ENCODE data around the gene GTPBP1. TPM values are rescaled to one million over a fixed set of nuclear protein-coding genes. Genes with fewer than 3 reads are reported as not detected.
A peak's percentile ranks its signal among the peaks of the same experiment; 100 is the strongest.

GTPBP1 gene
- total RNA-seq, 4 donors from 2014 or later: 73.0 to 100 (median 76.8) TPM

DNA sequence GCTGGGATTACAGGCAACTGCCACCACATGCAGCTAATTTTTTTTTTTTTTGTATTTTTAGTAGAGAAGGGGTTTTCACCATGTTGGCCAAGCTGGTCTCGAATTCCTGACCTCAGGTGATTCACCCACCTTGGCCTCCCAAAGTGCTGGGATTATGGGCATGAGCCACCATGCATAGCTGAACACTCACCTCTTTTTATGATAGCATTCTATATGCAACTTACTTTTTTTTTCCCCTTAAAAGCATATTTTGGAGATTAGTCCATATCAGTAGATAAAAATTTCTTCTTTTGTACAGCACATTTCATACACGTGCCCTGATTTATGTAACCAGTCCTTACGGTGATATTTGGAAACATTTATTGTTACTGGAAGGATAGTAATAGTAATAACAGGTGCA is 14.6 kb downstream of the GTPBP1 start:
- no peak for DNase-seq (ENCODE audit: low spot score in 2 of 2)
- TF ChIP-seq POLR2AphosphoS5 (IDR thresholded peaks at IDR 0.05) (no peak), POLR2A (IDR thresholded peaks at IDR 0.05) (no peak), EP300 (IDR thresholded peaks at IDR 0.05) (no peak), CTCF (IDR thresholded peaks at IDR 0.05) (no peak)
- Histone ChIP-seq H3K4me1 (peaks cover 29% of the 10 kb centered on the region), H3K4me3 (no peak overlapping the region), H3K9me3 (no peaks in the 10 kb centered on the region), H3K36me3 (peaks cover 76% of the 10 kb centered on the region), H3K27ac (no peak overlapping the region), H3K27me3 (no peaks in the 10 kb centered on the region)
- WGBS: 90% methylated on average over 3 of the region's 3 CpGs

- peak in 1 of 2 donors; percentile 65 for DNase-seq (ENCODE audit: low spot score in 2 of 2)
- no peak for TF ChIP-seq POLR2A (IDR thresholded peaks at IDR 0.05)
- WGBS: 91% methylated on average over 7 of the region's 7 CpGs
- H3K27ac ChIP-seq: no peak overlapping the region
- H3K4me1 ChIP-seq: peaks cover 19% of the 10 kb centered on the region
- no peaks in the 10 kb centered on the region for H3K27me3 ChIP-seq
- no peak overlapping the region for H3K4me3 ChIP-seq
- H3K9me3 ChIP-seq: no peaks in the 10 kb centered on the region
- peaks cover 76% of the 10 kb centered on the region for H3K36me3 ChIP-seq
Observed at GRCh38 chr22:38721551-38721950, 15.8 kb downstream of the GTPBP1 start.

GRCh38 chr22:38724176-38724575 is 18.4 kb downstream of the GTPBP1 start:
- Histone ChIP-seq H3K27me3 (no peaks in the 10 kb centered on the region), H3K27ac (no peak overlapping the region), H3K4me3 (no peak overlapping the region), H3K9me3 (no peaks in the 10 kb centered on the region), H3K4me1 (peaks cover 3% of the 10 kb centered on the region), H3K36me3 (peaks cover 88% of the 10 kb centered on the region)
- WGBS: 91% methylated on average over 6 of the region's 7 CpGs
- no peak for TF ChIP-seq POLR2A (IDR thresholded peaks at IDR 0.05)
- TF ChIP-seq CTCF (IDR thresholded peaks at IDR 0.05): no peak
- TF ChIP-seq POLR2AphosphoS5 (IDR thresholded peaks at IDR 0.05): no peak
- TF ChIP-seq EP300 (IDR thresholded peaks at IDR 0.05): no peak
- no peak for DNase-seq (ENCODE audit: low spot score in 2 of 2)

DNA sequence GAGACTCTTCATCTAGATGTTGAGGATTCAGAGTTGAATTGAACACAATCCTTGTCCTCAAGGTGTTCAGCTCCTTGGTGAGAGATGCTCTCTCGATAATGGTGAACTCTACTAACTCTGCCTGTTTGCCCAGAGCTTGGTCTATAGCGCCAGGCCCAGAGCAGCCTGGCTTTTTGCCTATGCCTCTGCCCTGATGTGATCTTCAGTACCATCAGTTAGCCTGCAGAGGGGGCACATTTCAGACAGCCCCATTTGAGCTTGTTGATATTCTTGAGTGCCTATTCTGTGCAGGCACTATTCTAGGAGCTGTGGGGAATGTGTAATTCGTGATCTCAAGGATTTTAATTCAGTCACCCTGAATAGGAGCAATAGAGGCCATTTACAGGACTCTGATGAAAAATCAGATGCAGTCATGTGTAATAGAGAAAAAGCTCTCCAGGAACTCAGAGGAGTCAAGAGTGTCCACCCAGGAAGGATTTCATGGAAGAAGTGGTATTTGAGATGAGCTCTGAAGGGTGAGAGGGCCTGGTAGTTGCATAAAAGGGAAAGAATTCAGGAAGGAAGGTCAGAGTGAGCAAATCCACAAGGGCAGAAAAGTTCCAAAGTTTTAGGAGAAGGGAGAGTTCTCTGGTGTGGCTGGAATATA is 19.3 kb downstream of the GTPBP1 start:
- H3K4me3 ChIP-seq: no peak overlapping the region
- DNase-seq (ENCODE audit: low spot score in 2 of 2): no peak
- 72% methylated on average over 3 of the region's 3 CpGs for WGBS
- TF ChIP-seq POLR2AphosphoS5 (IDR thresholded peaks at IDR 0.05) (no peak), EP300 (IDR thresholded peaks at IDR 0.05) (no peak), CTCF (IDR thresholded peaks at IDR 0.05) (peak in 1 of 2 donors; percentile 55), POLR2A (IDR thresholded peaks at IDR 0.05) (no peak)
- H3K4me1 ChIP-seq: no peaks in the 10 kb centered on the region
- no peaks in the 10 kb centered on the region for H3K27me3 ChIP-seq
- H3K27ac ChIP-seq: no peak overlapping the region
- H3K9me3 ChIP-seq: no peaks in the 10 kb centered on the region
- H3K36me3 ChIP-seq: peaks cover 96% of the 10 kb centered on the region

DNA sequence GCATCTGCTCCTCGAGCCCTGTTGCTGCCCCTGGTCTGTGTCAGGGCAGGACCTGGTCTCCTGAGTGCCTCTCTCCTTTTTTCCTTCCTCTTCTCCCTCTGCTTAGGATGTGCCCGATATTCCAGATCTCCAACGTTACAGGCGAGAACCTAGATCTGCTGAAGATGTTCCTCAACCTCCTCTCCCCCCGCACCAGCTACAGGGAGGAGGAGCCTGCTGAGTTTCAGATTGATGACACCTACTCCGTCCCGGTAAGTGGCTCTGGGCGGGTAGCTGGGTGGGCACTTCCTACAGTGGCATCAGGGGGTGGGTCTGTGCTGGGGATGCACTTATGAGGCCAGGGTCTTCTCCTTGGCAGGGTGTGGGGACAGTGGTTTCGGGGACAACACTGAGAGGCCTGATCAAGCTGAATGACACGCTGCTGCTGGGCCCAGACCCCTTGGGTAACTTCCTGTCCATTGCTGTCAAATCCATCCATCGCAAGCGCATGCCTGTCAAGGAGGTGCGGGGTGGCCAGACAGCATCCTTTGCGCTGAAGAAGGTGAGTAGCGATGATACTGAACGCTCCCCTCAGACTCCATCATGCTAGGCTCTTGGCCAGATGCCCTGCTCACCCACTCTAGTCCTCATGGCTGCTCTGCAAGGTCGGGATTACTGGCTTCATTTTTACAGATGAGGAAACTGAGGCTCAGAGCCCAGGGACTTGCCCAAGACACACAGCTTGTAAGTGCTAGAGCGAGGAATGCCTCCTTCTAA is 20.3 kb downstream of the GTPBP1 start:
- Histone ChIP-seq H3K4me1 (no peaks in the 10 kb centered on the region), H3K9me3 (no peaks in the 10 kb centered on the region), H3K36me3 (peaks cover 100% of the 10 kb centered on the region), H3K27me3 (no peaks in the 10 kb centered on the region), H3K27ac (no peak overlapping the region), H3K4me3 (no peak overlapping the region)
- 95% methylated on average over 18 of the region's 18 CpGs for WGBS
- no peak for DNase-seq (ENCODE audit: low spot score in 2 of 2)
- TF ChIP-seq CTCF (IDR thresholded peaks at IDR 0.05): no peak
- TF ChIP-seq POLR2A (IDR thresholded peaks at IDR 0.05): no peak
- TF ChIP-seq EP300 (IDR thresholded peaks at IDR 0.05): no peak
- no peak for TF ChIP-seq POLR2AphosphoS5 (IDR thresholded peaks at IDR 0.05)

Measured in suprapubic skin (tissue), 4 donors.